Measurements from ENCODE around the gene MYT1. TPM values are rescaled to one million over a fixed set of nuclear protein-coding genes. Genes with fewer than 3 reads are reported as not detected.
A peak's percentile ranks its signal among the peaks of the same experiment; 100 is the strongest.

Gene MYT1
- total and polyA plus RNA-seq, 9 of the 15 experiments (the other 6 are each of a cell fraction or from before 2014, with no cell fraction given) = 0.02 to 0.12 (median 0.06) TPM; not detected in 4

DNA sequence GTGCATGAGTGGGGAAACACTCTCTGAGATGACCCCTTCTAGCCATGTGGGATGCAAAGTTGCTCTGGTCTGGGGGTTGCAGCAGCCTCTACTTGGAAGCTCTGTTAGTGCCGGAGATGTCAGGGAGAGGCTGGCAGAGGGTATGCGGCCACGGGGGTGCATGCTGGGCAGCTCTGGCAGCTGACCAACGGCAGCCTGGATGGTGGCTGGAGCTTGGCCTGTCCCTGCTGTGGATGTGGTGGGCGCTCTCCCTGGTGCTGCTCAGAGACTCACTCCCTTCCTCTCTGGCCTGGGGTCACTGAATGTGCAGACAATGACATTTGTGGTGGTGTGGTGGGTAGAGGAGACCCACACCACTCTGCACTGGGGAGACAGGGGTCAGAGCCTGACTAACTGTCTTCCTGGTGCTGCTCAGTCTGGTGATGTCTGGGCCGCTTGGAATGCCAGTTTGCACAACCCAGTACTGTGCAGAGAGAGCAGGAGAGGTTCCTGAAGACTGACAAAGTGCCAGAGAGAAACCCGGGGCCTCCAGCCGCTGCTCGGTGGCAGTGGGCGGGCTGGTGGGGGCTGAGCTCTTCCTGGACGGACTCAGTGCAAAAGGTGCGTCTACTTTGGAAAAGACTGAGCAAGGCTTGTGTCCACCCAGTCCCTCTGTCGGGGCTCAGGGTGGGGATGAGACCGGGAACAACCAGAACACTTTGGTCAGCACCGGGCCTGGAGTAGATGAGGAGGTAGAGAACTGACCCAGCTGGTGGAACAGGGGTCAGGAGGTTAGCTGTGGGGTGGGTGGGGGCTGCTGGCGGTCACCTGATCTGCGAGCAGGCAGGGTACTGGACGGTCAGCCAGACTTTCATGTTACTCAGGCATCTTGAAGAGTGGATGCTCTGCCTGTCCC lies 2.7 kb downstream of the MYT1 start:
- H2AFZ ChIP-seq (ENCODE audit: low read depth, low read length) = no peak overlapping the region
- no peaks in the 10 kb centered on the region for H3K9me3 ChIP-seq (replicated peaks; ENCODE audit: control insufficient read depth, insufficient read depth, low read depth, low read length)
- 0% methylated on average over 16 of the region's 18 CpGs for WGBS (ENCODE audit: insufficient coverage, low coverage, missing lambda C conversion rate)
- H3K9me1 ChIP-seq (ENCODE audit: control insufficient read depth, insufficient read depth, low read length) = peaks cover 4% of the 10 kb centered on the region
- peaks cover 4% of the 10 kb centered on the region; the same call in 1 of the 2 replicates for H4K20me1 ChIP-seq (replicated peaks; ENCODE audit: control insufficient read depth, insufficient read depth, low read length)
- intact Hi-C loops (cut with micrococcal nuclease) = no loop called here
- POLR2A ChIA-PET = no interaction called here
- BruUV-seq (replicated peaks) = no TSS peak
- H3K79me2 ChIP-seq (ENCODE audit: control insufficient read depth, insufficient read depth, low read length) = no peaks in the 10 kb centered on the region
- CTCF ChIA-PET (ENCODE audit: low intra/inter-chr PET ratio) = no interaction called here
- H3K9ac ChIP-seq (ENCODE audit: insufficient read depth in 1 of 2, low read depth in 2 of 2, low read length in 2 of 2) = no peak overlapping the region
- no peaks in the 10 kb centered on the region for H3K36me3 ChIP-seq (ENCODE audit: control insufficient read depth, insufficient read depth, low read length)
- no peak for DNase-seq (ENCODE audit: extremely low read depth in 1 of 4, low spot score in 3 of 4)
- H3K4me1 ChIP-seq (replicated peaks in 1 of 2; ENCODE audit: control insufficient read depth in 2 of 2, insufficient read depth in 2 of 2, low read length in 2 of 2) = peaks cover 0 to 4% of the 10 kb centered on the region in 2 experiments; a peak in 1 of 5 replicates
- in situ Hi-C loops (cut with MboI) = no loop called here
- peaks cover 49 to 77% of the 10 kb centered on the region in 2 experiments for H3K27me3 ChIP-seq (ENCODE audit: control insufficient read depth in 2 of 2, insufficient read depth in 2 of 2, low read length in 2 of 2)
- FAIRE-seq = no peak
- TF ChIP-seq, protein P1, sequence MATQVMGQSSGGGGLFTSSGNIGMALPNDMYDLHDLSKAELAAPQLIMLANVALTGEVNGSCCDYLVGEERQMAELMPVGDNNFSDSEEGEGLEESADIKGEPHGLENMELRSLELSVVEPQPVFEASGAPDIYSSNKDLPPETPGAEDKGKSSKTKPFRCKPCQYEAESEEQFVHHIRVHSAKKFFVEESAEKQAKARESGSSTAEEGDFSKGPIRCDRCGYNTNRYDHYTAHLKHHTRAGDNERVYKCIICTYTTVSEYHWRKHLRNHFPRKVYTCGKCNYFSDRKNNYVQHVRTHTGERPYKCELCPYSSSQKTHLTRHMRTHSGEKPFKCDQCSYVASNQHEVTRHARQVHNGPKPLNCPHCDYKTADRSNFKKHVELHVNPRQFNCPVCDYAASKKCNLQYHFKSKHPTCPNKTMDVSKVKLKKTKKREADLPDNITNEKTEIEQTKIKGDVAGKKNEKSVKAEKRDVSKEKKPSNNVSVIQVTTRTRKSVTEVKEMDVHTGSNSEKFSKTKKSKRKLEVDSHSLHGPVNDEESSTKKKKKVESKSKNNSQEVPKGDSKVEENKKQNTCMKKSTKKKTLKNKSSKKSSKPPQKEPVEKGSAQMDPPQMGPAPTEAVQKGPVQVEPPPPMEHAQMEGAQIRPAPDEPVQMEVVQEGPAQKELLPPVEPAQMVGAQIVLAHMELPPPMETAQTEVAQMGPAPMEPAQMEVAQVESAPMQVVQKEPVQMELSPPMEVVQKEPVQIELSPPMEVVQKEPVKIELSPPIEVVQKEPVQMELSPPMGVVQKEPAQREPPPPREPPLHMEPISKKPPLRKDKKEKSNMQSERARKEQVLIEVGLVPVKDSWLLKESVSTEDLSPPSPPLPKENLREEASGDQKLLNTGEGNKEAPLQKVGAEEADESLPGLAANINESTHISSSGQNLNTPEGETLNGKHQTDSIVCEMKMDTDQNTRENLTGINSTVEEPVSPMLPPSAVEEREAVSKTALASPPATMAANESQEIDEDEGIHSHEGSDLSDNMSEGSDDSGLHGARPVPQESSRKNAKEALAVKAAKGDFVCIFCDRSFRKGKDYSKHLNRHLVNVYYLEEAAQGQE (IDR thresholded peaks at IDR 0.05; ENCODE audit: borderline replicate concordance) = peak; percentile 67
- TF ChIP-seq, protein P1 (CRISPR knock-in tag; IDR thresholded peaks at IDR 0.05; ENCODE audit: low read depth) = no peak
- TF ChIP-seq RBM14 (IDR thresholded peaks at IDR 0.05; ENCODE audit: borderline replicate concordance, insufficient read depth, low read depth, low read length) (no peak), ZNF224 (CRISPR knock-in tag; IDR thresholded peaks at IDR 0.05) (no peak), ZNF311 (CRISPR knock-in tag; IDR thresholded peaks at IDR 0.05) (no peak), YY1 (IDR thresholded peaks at IDR 0.05; ENCODE audit: borderline replicate concordance in 1 of 3, control insufficient read depth in 1 of 3, extremely low read depth in 1 of 3, insufficient read depth in 3 of 3, insufficient read length in 1 of 3, insufficient replicate concordance in 2 of 3, low read depth in 1 of 3, low read length in 2 of 3) (no peak), ZNF316 (IDR thresholded peaks at IDR 0.05) (no peak), RFX5 (IDR thresholded peaks at IDR 0.05; ENCODE audit: low read depth, low read length) (no peak)
- TF ChIP-seq, protein P2, sequence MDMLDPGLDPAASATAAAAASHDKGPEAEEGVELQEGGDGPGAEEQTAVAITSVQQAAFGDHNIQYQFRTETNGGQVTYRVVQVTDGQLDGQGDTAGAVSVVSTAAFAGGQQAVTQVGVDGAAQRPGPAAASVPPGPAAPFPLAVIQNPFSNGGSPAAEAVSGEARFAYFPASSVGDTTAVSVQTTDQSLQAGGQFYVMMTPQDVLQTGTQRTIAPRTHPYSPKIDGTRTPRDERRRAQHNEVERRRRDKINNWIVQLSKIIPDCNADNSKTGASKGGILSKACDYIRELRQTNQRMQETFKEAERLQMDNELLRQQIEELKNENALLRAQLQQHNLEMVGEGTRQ (CRISPR knock-in tag; IDR thresholded peaks at IDR 0.05) = no peak
- no peak overlapping the region for H3K4me2 ChIP-seq (ENCODE audit: insufficient read depth, low read length)
- H3K4me3 ChIP-seq = no peak overlapping the region
- no peak overlapping the region for H3K27ac ChIP-seq (ENCODE audit: extremely low read depth, low read depth, low read length)
- no peak for ATAC-seq
